ENCODE data around the gene ADAMTS12.

ADAMTS12 gene

GRCh38 chr5:33891788-33892619, at the start of gene ADAMTS12:
Gene ADAMTS12, minus strand, starts transcription at chr5:33891990. Its CDS starts 134 bp downstream, at chr5:33891856.
- ATAC-seq = peak; percentile 69
- TF ChIP-seq BACH2 (CRISPR knock-in tag; IDR thresholded peaks at IDR 0.05; ENCODE audit: borderline replicate concordance) (no peak), ISL1 (CRISPR knock-in tag; IDR thresholded peaks at IDR 0.05) (no peak), TOX (CRISPR knock-in tag; IDR thresholded peaks at IDR 0.05; ENCODE audit: borderline replicate concordance) (no peak), ESRRG (CRISPR knock-in tag; IDR thresholded peaks at IDR 0.05) (no peak), ZFP3 (CRISPR knock-in tag; IDR thresholded peaks at IDR 0.05) (no peak), CSDC2 (CRISPR knock-in tag; IDR thresholded peaks at IDR 0.05) (no peak), TSHZ2 (CRISPR knock-in tag; IDR thresholded peaks at IDR 0.05) (no peak), OSR1 (CRISPR knock-in tag; IDR thresholded peaks at IDR 0.05) (no peak)
- TF ChIP-seq, protein P1, sequence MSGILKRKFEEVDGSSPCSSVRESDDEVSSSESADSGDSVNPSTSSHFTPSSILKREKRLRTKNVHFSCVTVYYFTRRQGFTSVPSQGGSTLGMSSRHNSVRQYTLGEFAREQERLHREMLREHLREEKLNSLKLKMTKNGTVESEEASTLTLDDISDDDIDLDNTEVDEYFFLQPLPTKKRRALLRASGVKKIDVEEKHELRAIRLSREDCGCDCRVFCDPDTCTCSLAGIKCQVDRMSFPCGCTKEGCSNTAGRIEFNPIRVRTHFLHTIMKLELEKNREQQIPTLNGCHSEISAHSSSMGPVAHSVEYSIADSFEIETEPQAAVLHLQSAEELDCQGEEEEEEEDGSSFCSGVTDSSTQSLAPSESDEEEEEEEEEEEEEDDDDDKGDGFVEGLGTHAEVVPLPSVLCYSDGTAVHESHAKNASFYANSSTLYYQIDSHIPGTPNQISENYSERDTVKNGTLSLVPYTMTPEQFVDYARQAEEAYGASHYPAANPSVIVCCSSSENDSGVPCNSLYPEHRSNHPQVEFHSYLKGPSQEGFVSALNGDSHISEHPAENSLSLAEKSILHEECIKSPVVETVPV (CRISPR knock-in tag; IDR thresholded peaks at IDR 0.05) = no peak

DNA sequence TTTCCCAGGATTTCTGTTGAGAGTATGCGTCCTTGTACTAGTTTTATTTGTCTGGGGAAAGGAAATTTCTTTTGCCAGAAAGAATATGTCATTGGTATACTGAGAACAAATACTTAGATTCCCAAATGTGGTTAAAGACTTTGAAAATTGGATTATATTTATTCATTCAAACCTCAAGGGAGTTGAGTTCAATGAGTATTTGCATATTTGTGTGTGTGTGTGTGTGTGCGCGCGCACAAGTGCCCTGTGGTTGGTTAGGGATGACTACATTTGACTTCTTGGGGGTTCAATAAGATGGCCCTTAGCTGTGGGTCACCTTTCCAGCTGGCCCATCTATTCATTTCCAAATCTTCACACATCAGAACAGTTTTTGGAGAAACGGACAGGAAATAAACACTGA, 49.3 kb upstream of the ADAMTS12 start:
- TF ChIP-seq ZC3H10 (CRISPR knock-in tag; IDR thresholded peaks at IDR 0.05) = no peak
- TF ChIP-seq OSR1 (CRISPR knock-in tag; IDR thresholded peaks at IDR 0.05) = no peak
- TF ChIP-seq RARB (CRISPR knock-in tag; IDR thresholded peaks at IDR 0.05) = no peak
- TF ChIP-seq BACH2 (CRISPR knock-in tag; IDR thresholded peaks at IDR 0.05; ENCODE audit: borderline replicate concordance) = no peak
- no peak for TF ChIP-seq SNAI2 (CRISPR knock-in tag; IDR thresholded peaks at IDR 0.05)
- no peak for TF ChIP-seq TOX (CRISPR knock-in tag; IDR thresholded peaks at IDR 0.05; ENCODE audit: borderline replicate concordance)
- no peak for TF ChIP-seq ZNF565 (CRISPR knock-in tag; conservative IDR thresholded peaks at IDR 0.05; ENCODE audit: low read depth)
- TF ChIP-seq CREB5 (CRISPR knock-in tag; IDR thresholded peaks at IDR 0.05; ENCODE audit: low read depth) = no peak
- no peak for TF ChIP-seq TCF4 (CRISPR knock-in tag; IDR thresholded peaks at IDR 0.05; ENCODE audit: borderline replicate concordance)
- no peak for TF ChIP-seq ZNF8 (CRISPR knock-in tag; IDR thresholded peaks at IDR 0.05)
- TF ChIP-seq, protein P1 (CRISPR knock-in tag; IDR thresholded peaks at IDR 0.05) = no peak
- TF ChIP-seq PPARA (CRISPR knock-in tag; IDR thresholded peaks at IDR 0.05; ENCODE audit: borderline replicate concordance) = no peak
- TF ChIP-seq TSHZ2 (CRISPR knock-in tag; IDR thresholded peaks at IDR 0.05) = no peak
- no peak for TF ChIP-seq ZNF70 (CRISPR knock-in tag; IDR thresholded peaks at IDR 0.05)

More for the DNA sequence above, 49.3 kb upstream of the ADAMTS12 start:
- no peak for ATAC-seq

All from SK-N-SH treated with all-trans-retinoic acid at 6 μM for 48 hours (cell line).